ENCODE results near the gene TMEM123.
A peak's percentile ranks its signal among the peaks of the same experiment; 100 is the strongest.

TMEM123 gene

DNA sequence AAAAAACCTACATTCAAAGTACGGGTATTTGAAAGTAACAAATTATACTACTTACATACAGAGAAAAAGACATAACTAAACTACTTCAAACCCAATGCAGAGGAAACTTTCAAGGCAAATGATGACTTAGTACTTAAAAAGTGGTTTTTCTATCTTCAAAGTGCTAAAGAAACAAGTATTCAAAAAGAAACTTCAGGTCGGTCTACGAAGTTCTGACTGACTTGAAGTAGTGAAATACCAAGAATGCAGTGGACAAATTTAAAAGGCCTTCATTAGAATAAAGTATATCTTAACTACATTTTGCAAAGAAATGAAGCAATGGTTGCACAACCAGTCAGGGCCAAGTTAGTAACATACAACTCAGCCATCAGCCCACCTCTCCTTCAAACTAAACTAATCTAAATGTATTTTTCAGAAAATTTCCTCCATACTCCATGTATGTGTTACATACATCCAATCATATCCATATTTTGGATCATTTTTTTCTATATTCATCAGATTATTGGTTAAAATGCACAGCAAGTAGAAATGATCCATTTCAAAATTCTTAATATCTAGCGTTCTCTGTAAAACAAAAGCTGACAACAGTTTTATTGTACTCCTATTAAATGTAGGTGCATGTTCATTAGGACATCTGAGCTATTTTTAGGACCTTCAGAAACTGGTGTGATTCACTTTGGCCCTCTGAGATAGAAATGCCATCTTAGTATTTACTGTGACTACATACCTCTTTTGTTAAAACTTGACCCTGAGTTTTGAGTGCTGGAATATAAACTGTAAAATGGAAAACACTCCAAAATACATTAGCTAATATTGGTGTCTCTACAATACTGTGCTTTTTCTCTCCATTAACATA is 55.6 kb downstream of the TMEM123 start:
- TF ChIP-seq, protein P1, sequence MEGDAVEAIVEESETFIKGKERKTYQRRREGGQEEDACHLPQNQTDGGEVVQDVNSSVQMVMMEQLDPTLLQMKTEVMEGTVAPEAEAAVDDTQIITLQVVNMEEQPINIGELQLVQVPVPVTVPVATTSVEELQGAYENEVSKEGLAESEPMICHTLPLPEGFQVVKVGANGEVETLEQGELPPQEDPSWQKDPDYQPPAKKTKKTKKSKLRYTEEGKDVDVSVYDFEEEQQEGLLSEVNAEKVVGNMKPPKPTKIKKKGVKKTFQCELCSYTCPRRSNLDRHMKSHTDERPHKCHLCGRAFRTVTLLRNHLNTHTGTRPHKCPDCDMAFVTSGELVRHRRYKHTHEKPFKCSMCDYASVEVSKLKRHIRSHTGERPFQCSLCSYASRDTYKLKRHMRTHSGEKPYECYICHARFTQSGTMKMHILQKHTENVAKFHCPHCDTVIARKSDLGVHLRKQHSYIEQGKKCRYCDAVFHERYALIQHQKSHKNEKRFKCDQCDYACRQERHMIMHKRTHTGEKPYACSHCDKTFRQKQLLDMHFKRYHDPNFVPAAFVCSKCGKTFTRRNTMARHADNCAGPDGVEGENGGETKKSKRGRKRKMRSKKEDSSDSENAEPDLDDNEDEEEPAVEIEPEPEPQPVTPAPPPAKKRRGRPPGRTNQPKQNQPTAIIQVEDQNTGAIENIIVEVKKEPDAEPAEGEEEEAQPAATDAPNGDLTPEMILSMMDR (IDR thresholded peaks at IDR 0.05; ENCODE audit: low read length, missing control alignments): no peak
- DNase-seq (ENCODE audit: low read depth): peak; percentile 16
- no peak overlapping the region for H3K4me3 ChIP-seq (replicated peaks; ENCODE audit: low read depth, low read length)

DNA sequence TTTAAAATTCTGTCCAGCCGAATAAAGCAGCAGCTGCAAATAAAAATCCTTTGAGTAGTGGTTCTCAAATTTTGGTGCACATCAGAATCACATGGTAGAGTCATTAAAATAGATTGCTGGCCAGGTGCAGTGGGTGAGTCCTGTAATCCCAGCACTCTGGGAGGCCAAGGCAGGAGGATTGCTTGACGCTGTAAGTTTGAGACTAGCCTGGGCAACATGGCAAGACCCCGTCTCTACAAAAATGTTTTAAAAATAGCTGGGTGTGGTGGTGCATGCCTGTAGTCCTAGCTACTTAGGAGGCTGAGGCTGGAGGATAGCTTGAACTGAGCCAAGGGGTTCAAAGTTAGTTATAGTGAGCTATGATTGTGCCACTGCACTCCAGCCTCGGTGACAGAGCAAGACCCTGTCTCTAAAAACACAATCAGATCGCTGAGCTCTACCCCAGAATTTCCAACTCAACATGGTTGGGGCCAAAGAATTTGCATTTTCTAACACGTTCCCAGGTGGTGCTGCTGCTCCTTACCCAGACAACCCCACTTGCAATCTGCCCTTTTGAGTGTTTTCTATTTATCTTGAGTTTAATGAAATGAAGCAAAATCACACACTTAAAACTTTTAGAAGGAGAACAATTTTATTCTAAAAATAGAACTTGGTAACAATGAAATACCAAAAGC is 56.7 kb downstream of the TMEM123 start:
- TF ChIP-seq, protein P1 (IDR thresholded peaks at IDR 0.05; ENCODE audit: low read length, missing control alignments): no peak
- H3K4me3 ChIP-seq (replicated peaks; ENCODE audit: low read depth, low read length): no peak overlapping the region
- DNase-seq (ENCODE audit: low read depth): no peak

DNA sequence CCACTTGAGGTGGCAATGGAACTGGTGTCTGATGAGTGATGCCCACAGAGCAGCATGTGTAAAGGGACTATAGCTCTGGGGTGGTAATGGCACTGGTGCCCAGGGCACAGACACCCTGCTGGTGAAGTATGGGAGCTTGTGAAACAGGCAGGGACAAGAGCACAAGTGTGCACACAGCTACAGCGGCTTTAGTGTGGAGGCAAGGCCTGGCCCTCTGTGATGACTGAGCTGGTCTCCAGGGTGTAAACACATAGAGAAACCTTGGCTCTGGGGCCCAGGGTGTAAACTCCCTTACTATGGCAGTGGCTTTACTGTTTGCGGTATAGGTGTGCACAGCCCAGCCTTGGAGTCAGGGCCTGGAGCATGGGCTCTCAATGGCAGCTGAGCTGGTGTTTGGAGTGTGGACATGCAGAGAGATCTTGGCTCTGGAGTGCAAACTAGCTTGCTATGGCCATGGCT is 59.3 kb downstream of the TMEM123 start:
- no peak for DNase-seq (ENCODE audit: low read depth)
- no peak overlapping the region for H3K4me3 ChIP-seq (replicated peaks; ENCODE audit: low read depth, low read length)
- TF ChIP-seq, protein P1 (IDR thresholded peaks at IDR 0.05; ENCODE audit: low read length, missing control alignments): no peak

DNA sequence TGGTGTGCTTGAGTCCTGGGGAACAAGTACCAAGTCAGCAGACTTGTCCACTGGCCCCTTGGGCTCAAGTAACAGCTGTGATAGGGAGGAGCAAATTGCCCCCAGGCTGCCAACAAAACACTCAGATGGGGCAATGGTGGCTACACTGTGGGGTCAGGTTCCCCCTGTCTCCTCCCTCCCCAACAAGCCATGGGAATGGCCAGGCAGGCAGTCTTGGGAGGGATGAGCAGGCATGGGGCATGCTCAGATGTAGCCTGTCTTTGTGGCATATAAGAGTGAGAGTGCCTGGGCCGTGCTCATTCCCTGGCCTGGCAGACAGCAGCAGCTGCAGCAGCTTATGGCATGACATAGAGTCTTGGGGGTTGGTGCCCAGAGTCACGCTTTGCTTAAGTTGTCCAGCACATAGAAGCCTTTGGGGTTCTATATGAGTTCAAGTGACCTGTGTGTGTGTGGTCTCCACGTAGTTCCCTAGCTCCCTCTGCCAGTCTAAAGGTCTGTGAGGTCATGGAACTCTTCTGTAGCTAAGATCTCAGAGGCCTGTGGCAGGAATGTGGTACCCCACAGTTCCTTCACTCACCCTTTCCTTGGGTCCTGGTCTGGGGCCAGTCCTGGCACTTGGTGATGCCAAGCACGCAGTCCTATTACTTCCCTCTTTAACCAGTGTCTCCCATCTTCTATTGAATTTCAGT is 60.9 kb downstream of the TMEM123 start:
- no peak overlapping the region for H3K4me3 ChIP-seq (replicated peaks; ENCODE audit: low read depth, low read length)
- DNase-seq (ENCODE audit: low read depth): no peak
- TF ChIP-seq, protein P1 (IDR thresholded peaks at IDR 0.05; ENCODE audit: low read length, missing control alignments): no peak

DNA sequence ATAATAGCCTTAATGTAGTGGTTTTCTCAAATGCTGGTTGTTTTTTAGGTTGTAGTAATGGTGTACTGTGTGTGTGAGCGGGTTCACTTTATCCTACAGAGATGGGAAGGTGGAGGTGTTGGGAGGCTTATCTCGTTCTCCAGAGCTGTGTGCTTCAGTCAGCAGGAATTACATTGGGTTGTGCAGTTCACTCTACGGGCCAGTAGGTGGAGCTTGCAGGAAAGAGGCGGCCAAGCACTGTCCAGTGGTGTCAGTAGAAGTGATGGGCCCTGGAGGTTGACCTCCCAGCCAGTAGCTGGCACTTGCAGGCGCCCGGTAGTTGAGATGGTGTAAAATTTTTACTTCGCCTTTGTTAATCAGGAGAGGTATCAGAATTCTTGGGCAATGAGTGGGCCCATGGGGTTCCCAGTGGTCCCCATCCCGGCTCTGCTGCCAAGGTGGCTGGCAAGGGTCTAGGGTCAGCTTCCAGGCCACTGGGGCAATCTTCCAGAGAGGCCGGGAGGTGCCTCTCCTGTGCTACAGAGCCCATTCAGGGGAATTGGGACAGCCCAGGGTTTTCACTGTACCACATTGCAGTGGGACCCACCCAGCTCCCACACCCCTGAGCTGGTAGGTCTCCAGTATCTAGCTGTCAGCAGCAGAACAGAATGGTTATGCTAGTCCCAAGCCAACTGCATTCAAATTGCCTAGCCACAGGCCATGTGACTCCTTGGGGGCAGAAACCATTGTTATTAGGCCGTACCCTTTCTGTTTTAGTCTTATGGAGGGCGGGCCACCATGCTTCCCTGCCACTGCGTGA is 61.7 kb downstream of the TMEM123 start:
- TF ChIP-seq, protein P1 (IDR thresholded peaks at IDR 0.05; ENCODE audit: low read length, missing control alignments): peak; percentile 92
- no peak overlapping the region for H3K4me3 ChIP-seq (replicated peaks; ENCODE audit: low read depth, low read length)
- DNase-seq (ENCODE audit: low read depth): peak; percentile 74

DNA sequence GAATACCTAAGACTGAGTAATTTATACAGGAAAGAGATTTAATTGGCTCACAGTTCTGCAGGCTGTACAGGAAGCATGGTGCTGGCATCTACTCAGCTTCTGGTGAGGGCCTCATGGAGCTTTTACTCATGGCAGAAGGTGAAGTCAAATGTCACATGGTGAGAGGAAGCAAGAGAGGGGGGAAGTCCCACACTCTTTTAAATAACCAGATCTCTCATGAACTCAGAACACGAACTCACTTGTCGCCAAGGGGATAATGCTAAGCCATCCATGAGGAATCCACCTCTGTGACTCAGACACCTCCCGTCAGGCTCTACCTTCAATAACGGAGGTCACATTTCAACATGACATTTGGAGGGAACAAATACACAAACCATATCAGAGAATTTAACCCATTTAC is 63.3 kb downstream of the TMEM123 start:
- TF ChIP-seq, protein P1 (IDR thresholded peaks at IDR 0.05; ENCODE audit: low read length, missing control alignments): no peak
- no peak for DNase-seq (ENCODE audit: low read depth)

More for the DNA sequence above, 63.3 kb downstream of the TMEM123 start:
- H3K4me3 ChIP-seq (replicated peaks; ENCODE audit: low read depth, low read length): no peak overlapping the region

Measured in fibroblast of pulmonary artery (primary cell).